ENCODE measurements around the gene CEP41. TPM values are rescaled to one million over a fixed set of nuclear protein-coding genes. Genes with fewer than 3 reads are reported as not detected.
"Not testable (repeated sequence)": the region's sequence is repeated elsewhere in the genome, so short reads cannot be mapped to it uniquely, and the experiment has no call there.

CEP41 gene
- total and polyA plus RNA-seq, 2 donors: 7.6 to 12.3 TPM

GRCh38 chr7:130384841-130385599 lies 55.8 kb downstream of the CEP41 start:
- H3K36me3 ChIP-seq (ENCODE audit: insufficient read depth): no peaks in the 10 kb centered on the region
- no peaks in the 10 kb centered on the region for H3K4me1 ChIP-seq (ENCODE audit: insufficient read depth)
- DNase-seq (ENCODE audit: extremely low spot score): no peak
- no peak overlapping the region for H3K4me3 ChIP-seq (ENCODE audit: low read depth, low read length)
- H3K27ac ChIP-seq (ENCODE audit: low read depth): no peak overlapping the region
- 96% methylated on average over 13 of the region's 13 CpGs for WGBS

GRCh38 chr7:130384371-130384801 lies 56.4 kb downstream of the CEP41 start:
- WGBS: 90% methylated on average over 10 of the region's 10 CpGs
- no peak for DNase-seq (ENCODE audit: extremely low spot score)
- H3K4me1 ChIP-seq (ENCODE audit: insufficient read depth): no peaks in the 10 kb centered on the region

GRCh38 chr7:130383187-130383980 lies 57.4 kb downstream of the CEP41 start:
- Histone ChIP-seq H3K4me3 (ENCODE audit: low read depth, low read length) (no peak overlapping the region), H3K4me1 (ENCODE audit: insufficient read depth) (no peaks in the 10 kb centered on the region), H3K27ac (ENCODE audit: low read depth) (no peak overlapping the region), H3K36me3 (ENCODE audit: insufficient read depth) (no peaks in the 10 kb centered on the region)
- no peak for DNase-seq (ENCODE audit: extremely low spot score)
- WGBS: 92% methylated on average over 18 of the region's 18 CpGs

More at GRCh38 chr7:130384371-130384801, 56.4 kb downstream of the CEP41 start:
- H3K4me3 ChIP-seq (ENCODE audit: low read depth, low read length): no peak overlapping the region
- H3K27ac ChIP-seq (ENCODE audit: low read depth): no peak overlapping the region
- no peaks in the 10 kb centered on the region for H3K36me3 ChIP-seq (ENCODE audit: insufficient read depth)

GRCh38 chr7:130381468-130382312 lies 59.1 kb downstream of the CEP41 start:
- WGBS: 94% methylated on average over 41 of the region's 41 CpGs
- H3K27ac ChIP-seq (ENCODE audit: low read depth): no peak overlapping the region
- no peaks in the 10 kb centered on the region for H3K36me3 ChIP-seq (ENCODE audit: insufficient read depth)
- DNase-seq (ENCODE audit: extremely low spot score): no peak
- H3K4me3 ChIP-seq (ENCODE audit: low read depth, low read length): no peak overlapping the region
- H3K4me1 ChIP-seq (ENCODE audit: insufficient read depth): no peaks in the 10 kb centered on the region

- 94% methylated on average over 7 of the region's 7 CpGs for WGBS
- H3K36me3 ChIP-seq (ENCODE audit: insufficient read depth): no peaks in the 10 kb centered on the region
- no peaks in the 10 kb centered on the region for H3K4me1 ChIP-seq (ENCODE audit: insufficient read depth)
- H3K4me3 ChIP-seq (ENCODE audit: low read depth, low read length): no peak overlapping the region
- no peak overlapping the region for H3K27ac ChIP-seq (ENCODE audit: low read depth)
- no peak for DNase-seq (ENCODE audit: extremely low spot score)
These were observed 59.9 kb downstream of the CEP41 start for GRCh38 chr7:130380861-130381455.

GRCh38 chr7:130379921-130380860 lies 60.6 kb downstream of the CEP41 start, which contains the start of gene CPA1:
TSS of gene CPA1 (plus strand) at chr7:130380494. CDS start at chr7:130380521, 27 bp downstream.
- H3K27ac ChIP-seq (ENCODE audit: low read depth): no peak within 1 kb of the TSS
- no peaks in the 10 kb centered on the region for H3K36me3 ChIP-seq (ENCODE audit: insufficient read depth)
- H3K4me3 ChIP-seq (ENCODE audit: low read depth, low read length): no peak within 1 kb of the TSS
- no peaks in the 10 kb centered on the region for H3K4me1 ChIP-seq (ENCODE audit: insufficient read depth)
- no peak for DNase-seq (ENCODE audit: extremely low spot score)
- WGBS: 34% methylated on average over 20 of the region's 20 CpGs

- Histone ChIP-seq H3K4me3 (ENCODE audit: low read depth, low read length) (no peak overlapping the region), H3K27ac (ENCODE audit: low read depth) (no peak overlapping the region), H3K36me3 (ENCODE audit: insufficient read depth) (no peaks in the 10 kb centered on the region), H3K4me1 (ENCODE audit: insufficient read depth) (no peaks in the 10 kb centered on the region)
- DNase-seq (ENCODE audit: extremely low spot score): no peak
- WGBS: 73% methylated on average over 10 of the region's 10 CpGs
These were observed 61.3 kb downstream of the CEP41 start for GRCh38 chr7:130379532-130379920.

GRCh38 chr7:130379019-130379418 lies 61.8 kb downstream of the CEP41 start:
- H3K27ac ChIP-seq (ENCODE audit: low read depth): no peak overlapping the region
- DNase-seq (ENCODE audit: extremely low spot score): no peak
- 91% methylated on average over 7 of the region's 7 CpGs for WGBS
- no peaks in the 10 kb centered on the region for H3K36me3 ChIP-seq (ENCODE audit: insufficient read depth)
- H3K4me3 ChIP-seq (ENCODE audit: low read depth, low read length): no peak overlapping the region
- no peaks in the 10 kb centered on the region for H3K4me1 ChIP-seq (ENCODE audit: insufficient read depth)

GRCh38 chr7:130377178-130377577 lies 63.6 kb downstream of the CEP41 start:
- no peak for DNase-seq (ENCODE audit: extremely low spot score)
- WGBS: 85% methylated on average over 6 of the region's 6 CpGs
- Histone ChIP-seq H3K4me1 (ENCODE audit: insufficient read depth) (no peaks in the 10 kb centered on the region), H3K27ac (ENCODE audit: low read depth) (no peak overlapping the region), H3K36me3 (ENCODE audit: insufficient read depth) (no peaks in the 10 kb centered on the region), H3K4me3 (ENCODE audit: low read depth, low read length) (no peak overlapping the region)

- WGBS: 98% methylated on average over 1 of the region's 1 CpG
- H3K27ac ChIP-seq (ENCODE audit: low read depth); H3K4me3 ChIP-seq (ENCODE audit: low read depth, low read length); H3K36me3 ChIP-seq (ENCODE audit: insufficient read depth); H3K4me1 ChIP-seq (ENCODE audit: insufficient read depth); DNase-seq (ENCODE audit: extremely low spot score): not testable (repeated sequence)
These were observed 64.4 kb downstream of the CEP41 start for GRCh38 chr7:130376461-130376860.

GRCh38 chr7:130374507-130374906 lies 66.3 kb downstream of the CEP41 start:
- DNase-seq (ENCODE audit: extremely low spot score): no peak
- peaks cover 2% of the 10 kb centered on the region for H3K4me1 ChIP-seq (ENCODE audit: insufficient read depth)

GRCh38 chr7:130372402-130373165 lies 68.2 kb downstream of the CEP41 start:
- Histone ChIP-seq H3K4me1 (ENCODE audit: insufficient read depth) (peaks cover 4% of the 10 kb centered on the region), H3K27ac (ENCODE audit: low read depth) (peak overlapping the region; percentile 91), H3K4me3 (ENCODE audit: low read depth, low read length) (no peak overlapping the region), H3K36me3 (ENCODE audit: insufficient read depth) (no peaks in the 10 kb centered on the region)
- 70% methylated on average over 11 of the region's 11 CpGs for WGBS
- no peak for DNase-seq (ENCODE audit: extremely low spot score)

More at GRCh38 chr7:130374507-130374906, 66.3 kb downstream of the CEP41 start:
- no peaks in the 10 kb centered on the region for H3K36me3 ChIP-seq (ENCODE audit: insufficient read depth)
- WGBS: 99% methylated on average over 6 of the region's 6 CpGs
- H3K27ac ChIP-seq (ENCODE audit: low read depth): peak overlapping the region; percentile 91
- no peak overlapping the region for H3K4me3 ChIP-seq (ENCODE audit: low read depth, low read length)
